Measurements from ENCODE around the gene IGSF21. TPM values are rescaled to one million over a fixed set of nuclear protein-coding genes. Genes with fewer than 3 reads are reported as not detected.

IGSF21 gene
- total RNA-seq, 2 experiments from 2014 or later = not detected

DNA sequence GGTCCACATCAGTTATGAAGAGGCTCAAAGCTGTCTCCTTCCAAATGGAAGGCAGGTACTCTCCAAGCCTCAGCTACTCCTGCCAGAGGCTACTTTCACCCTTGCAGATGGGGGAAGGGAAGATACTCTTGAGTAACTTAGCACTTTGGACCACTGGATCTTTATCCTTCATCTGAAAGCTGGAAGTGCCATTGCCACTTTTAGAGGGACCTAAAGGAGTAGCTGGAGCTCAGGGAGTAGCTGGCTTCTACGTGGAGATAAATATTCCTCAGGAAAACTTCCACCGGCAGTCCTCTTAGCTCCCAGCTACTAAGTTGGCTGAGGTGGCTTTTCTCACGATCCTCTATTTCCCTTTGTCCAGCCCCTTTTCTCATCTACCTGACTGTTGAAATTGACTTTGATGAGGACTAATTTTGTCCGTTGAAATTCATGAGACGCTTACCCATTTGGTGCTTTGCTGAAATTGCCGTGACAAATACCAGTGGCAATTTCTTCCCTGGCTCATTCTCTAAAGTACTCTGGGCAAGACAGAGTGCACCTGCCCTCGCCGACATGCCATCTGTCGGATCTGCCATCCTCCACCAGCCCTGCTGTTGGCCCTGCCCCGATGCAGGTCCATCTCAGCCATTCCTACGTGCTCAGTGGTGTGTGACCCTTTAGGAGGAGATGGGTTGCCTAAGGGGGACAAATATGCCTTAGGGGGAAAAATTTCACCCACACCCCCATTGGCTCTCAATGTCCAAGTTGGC lies 13.6 kb downstream of the IGSF21 start:
- H3K36me3 ChIP-seq (ENCODE audit: insufficient read depth, low read length) = no peaks in the 10 kb centered on the region
- H3K36me3 Mint-ChIP-seq (ENCODE audit: low read depth) = no peaks in the 10 kb centered on the region
- POLR2A ChIA-PET = no interaction called here
- intact Hi-C loops (cut with DNase I, micrococcal nuclease) = no loop called here
- H3K27ac Mint-ChIP-seq = no peak overlapping the region
- H3K9me3 ChIP-seq (ENCODE audit: control insufficient read depth in 1 of 2, insufficient read depth in 1 of 2, low read length in 2 of 2) = peaks cover 0 to 10% of the 10 kb centered on the region in 2 experiments
- ATAC-seq (ENCODE audit: poor library complexity) (no peak), DNase-seq (no peak)
- no peak overlapping the region for H3K4me3 ChIP-seq (ENCODE audit: low read length)
- no peak overlapping the region for H3K27ac ChIP-seq (ENCODE audit: low read depth in 1 of 2, low read length in 2 of 2)
- H3K27me3 ChIP-seq (ENCODE audit: control insufficient read depth in 1 of 2, insufficient read depth in 2 of 2, low read length in 2 of 2) = peaks cover 8 to 19% of the 10 kb centered on the region in 2 experiments
- TF ChIP-seq, protein P1, sequence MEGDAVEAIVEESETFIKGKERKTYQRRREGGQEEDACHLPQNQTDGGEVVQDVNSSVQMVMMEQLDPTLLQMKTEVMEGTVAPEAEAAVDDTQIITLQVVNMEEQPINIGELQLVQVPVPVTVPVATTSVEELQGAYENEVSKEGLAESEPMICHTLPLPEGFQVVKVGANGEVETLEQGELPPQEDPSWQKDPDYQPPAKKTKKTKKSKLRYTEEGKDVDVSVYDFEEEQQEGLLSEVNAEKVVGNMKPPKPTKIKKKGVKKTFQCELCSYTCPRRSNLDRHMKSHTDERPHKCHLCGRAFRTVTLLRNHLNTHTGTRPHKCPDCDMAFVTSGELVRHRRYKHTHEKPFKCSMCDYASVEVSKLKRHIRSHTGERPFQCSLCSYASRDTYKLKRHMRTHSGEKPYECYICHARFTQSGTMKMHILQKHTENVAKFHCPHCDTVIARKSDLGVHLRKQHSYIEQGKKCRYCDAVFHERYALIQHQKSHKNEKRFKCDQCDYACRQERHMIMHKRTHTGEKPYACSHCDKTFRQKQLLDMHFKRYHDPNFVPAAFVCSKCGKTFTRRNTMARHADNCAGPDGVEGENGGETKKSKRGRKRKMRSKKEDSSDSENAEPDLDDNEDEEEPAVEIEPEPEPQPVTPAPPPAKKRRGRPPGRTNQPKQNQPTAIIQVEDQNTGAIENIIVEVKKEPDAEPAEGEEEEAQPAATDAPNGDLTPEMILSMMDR (IDR thresholded peaks at IDR 0.05) = no peak
- CTCF ChIA-PET = no interaction called here
- H3K27me3 Mint-ChIP-seq = peaks cover 68% of the 10 kb centered on the region
- no peaks in the 10 kb centered on the region for H3K4me1 Mint-ChIP-seq (ENCODE audit: low read depth)
- no peak overlapping the region for H3K4me3 Mint-ChIP-seq
- no peaks in the 10 kb centered on the region for H3K9me3 Mint-ChIP-seq
- H3K4me1 ChIP-seq (ENCODE audit: insufficient read depth, low read length) = no peaks in the 10 kb centered on the region

DNA sequence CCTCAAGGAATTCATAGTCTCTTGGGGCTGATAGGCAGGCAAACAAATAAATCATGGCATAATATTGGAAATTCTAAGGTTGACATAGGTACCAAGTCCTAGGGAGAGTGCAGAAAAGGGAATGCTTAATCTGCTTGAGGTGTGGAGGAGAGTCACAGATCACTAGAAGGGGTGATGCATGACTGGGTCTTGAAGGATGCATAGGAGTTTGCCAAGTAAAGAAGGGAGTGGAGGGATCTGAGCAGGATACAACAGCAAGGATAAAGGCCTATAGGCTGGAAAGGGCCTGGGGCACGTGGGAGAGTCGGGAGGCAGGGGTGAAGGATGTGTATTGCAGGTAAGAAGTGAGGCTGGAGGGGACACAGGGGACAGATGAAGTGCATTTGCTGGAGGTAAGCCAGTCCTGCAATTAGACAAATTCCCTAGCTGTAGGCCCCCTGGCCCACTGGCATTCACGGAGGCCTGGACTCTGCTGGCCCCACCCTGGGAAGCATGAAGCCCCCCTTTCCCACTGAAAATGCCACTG lies 15.9 kb downstream of the IGSF21 start:
- ChIA-PET POLR2A (no interaction called here), CTCF (no interaction called here)
- DNase-seq (no peak), ATAC-seq (ENCODE audit: poor library complexity) (no peak)
- intact Hi-C loops (cut with DNase I, micrococcal nuclease) = no loop called here
- H3K4me3 ChIP-seq (ENCODE audit: low read length) = no peak overlapping the region
- no peaks in the 10 kb centered on the region for H3K36me3 ChIP-seq (ENCODE audit: insufficient read depth, low read length)
- Mint-ChIP-seq H3K27ac (no peak overlapping the region), H3K9me3 (no peaks in the 10 kb centered on the region), H3K36me3 (ENCODE audit: low read depth) (no peaks in the 10 kb centered on the region), H3K27me3 (peaks cover 56% of the 10 kb centered on the region), H3K4me3 (no peak overlapping the region), H3K4me1 (ENCODE audit: low read depth) (no peaks in the 10 kb centered on the region)
- H3K27me3 ChIP-seq (ENCODE audit: control insufficient read depth in 1 of 2, insufficient read depth in 2 of 2, low read length in 2 of 2) = peaks cover 2 to 12% of the 10 kb centered on the region in 2 experiments
- H3K27ac ChIP-seq (ENCODE audit: low read depth in 1 of 2, low read length in 2 of 2) = no peak overlapping the region
- TF ChIP-seq, protein P1 (IDR thresholded peaks at IDR 0.05) = no peak
- H3K4me1 ChIP-seq (ENCODE audit: insufficient read depth, low read length) = no peaks in the 10 kb centered on the region
- peaks cover 0 to 5% of the 10 kb centered on the region in 2 experiments for H3K9me3 ChIP-seq (ENCODE audit: control insufficient read depth in 1 of 2, insufficient read depth in 1 of 2, low read length in 2 of 2)

- Histone ChIP-seq H3K9me3 (ENCODE audit: control insufficient read depth in 1 of 2, insufficient read depth in 1 of 2, low read length in 2 of 2) (peaks cover 0 to 4% of the 10 kb centered on the region in 2 experiments), H3K27me3 (ENCODE audit: control insufficient read depth in 1 of 2, insufficient read depth in 2 of 2, low read length in 2 of 2) (peaks cover 0 to 12% of the 10 kb centered on the region in 2 experiments), H3K36me3 (ENCODE audit: insufficient read depth, low read length) (no peaks in the 10 kb centered on the region), H3K4me3 (ENCODE audit: low read length) (no peak overlapping the region), H3K27ac (ENCODE audit: low read depth in 1 of 2, low read length in 2 of 2) (no peak overlapping the region), H3K4me1 (ENCODE audit: insufficient read depth, low read length) (no peaks in the 10 kb centered on the region)
- ATAC-seq (ENCODE audit: poor library complexity) (no peak), DNase-seq (no peak)
- no peak overlapping the region for H3K27ac Mint-ChIP-seq
- TF ChIP-seq, protein P1 (IDR thresholded peaks at IDR 0.05) = no peak
- no peaks in the 10 kb centered on the region for H3K9me3 Mint-ChIP-seq
- ChIA-PET CTCF (no interaction called here), POLR2A (no interaction called here)
- intact Hi-C loops (cut with DNase I, micrococcal nuclease) = no loop called here
- no peak overlapping the region for H3K4me3 Mint-ChIP-seq
- H3K27me3 Mint-ChIP-seq = peaks cover 57% of the 10 kb centered on the region
- H3K36me3 Mint-ChIP-seq (ENCODE audit: low read depth) = no peaks in the 10 kb centered on the region
- H3K4me1 Mint-ChIP-seq (ENCODE audit: low read depth) = no peaks in the 10 kb centered on the region
Measured at GRCh38 chr1:18124977-18125376, 17.4 kb downstream of the IGSF21 start.

Data from CD4-positive, alpha-beta T cell (primary cell).